ENCODE results near the gene ATP8B1.

- TF ChIP-seq JUNB (CRISPR knock-in tag; conservative IDR thresholded peaks at IDR 0.05) (no peak), KLF13 (tag; IDR thresholded peaks at IDR 0.05; ENCODE audit: borderline replicate concordance, low read depth) (no peak), SPI1 (IDR thresholded peaks at IDR 0.05; ENCODE audit: borderline replicate concordance, low read depth, low read length) (no peak), CBFA2T3 (IDR thresholded peaks at IDR 0.05) (no peak), ZNF77 (CRISPR knock-in tag; IDR thresholded peaks at IDR 0.05) (no peak), ZNF740 (CRISPR knock-in tag; IDR thresholded peaks at IDR 0.05) (no peak), ZNF740 (tag; IDR thresholded peaks at IDR 0.05) (no peak)
Measured at GRCh38 chr18:57640236-57640635, 162.9 kb downstream of the ATP8B1 start.
